Memory B cell (primary cell): ENCODE results near the gene SASH1.
"Not testable (repeated sequence)": the region's sequence is repeated elsewhere in the genome, so short reads cannot be mapped to it uniquely, and the experiment has no call there.

Source experiments
- ATAC-seq: fragments of 150-1000 bp; cut with Tn5 transposase; 2 replicates; pipeline ENCODE4 v1.10.0; 2021; ENCODE audit warnings: low read depth, mild to moderate bottlenecking, moderate library complexity
- DNase-seq, 2 donors: peaks; one replicate each; pipeline ENCODE4 v3.0.0; 2022; ENCODE audit warnings: low spot score in 2 of 2
- H3K27ac Mint-ChIP-seq: one replicate; pipeline ENCODE4 v1.8.0; 2022; ENCODE audit warnings: mild to moderate bottlenecking, moderate library complexity, mixed read lengths
- H3K27me3 Mint-ChIP-seq: one replicate; pipeline ENCODE4 v1.8.0; 2022; ENCODE audit warnings: mixed read lengths
- H3K36me3 Mint-ChIP-seq: one replicate; pipeline ENCODE4 v1.8.0; 2022; ENCODE audit warnings: mild to moderate bottlenecking, mixed read lengths
- H3K4me1 Mint-ChIP-seq: one replicate; pipeline ENCODE4 v1.8.0; 2022; ENCODE audit warnings: mixed read lengths
- H3K4me3 Mint-ChIP-seq: one replicate; pipeline ENCODE4 v1.8.0; 2022; ENCODE audit warnings: mild to moderate bottlenecking, moderate library complexity, mixed read lengths
- H3K9me3 Mint-ChIP-seq: one replicate; pipeline ENCODE4 v1.8.0; 2022; ENCODE audit warnings: mixed read lengths

SASH1 gene

DNA sequence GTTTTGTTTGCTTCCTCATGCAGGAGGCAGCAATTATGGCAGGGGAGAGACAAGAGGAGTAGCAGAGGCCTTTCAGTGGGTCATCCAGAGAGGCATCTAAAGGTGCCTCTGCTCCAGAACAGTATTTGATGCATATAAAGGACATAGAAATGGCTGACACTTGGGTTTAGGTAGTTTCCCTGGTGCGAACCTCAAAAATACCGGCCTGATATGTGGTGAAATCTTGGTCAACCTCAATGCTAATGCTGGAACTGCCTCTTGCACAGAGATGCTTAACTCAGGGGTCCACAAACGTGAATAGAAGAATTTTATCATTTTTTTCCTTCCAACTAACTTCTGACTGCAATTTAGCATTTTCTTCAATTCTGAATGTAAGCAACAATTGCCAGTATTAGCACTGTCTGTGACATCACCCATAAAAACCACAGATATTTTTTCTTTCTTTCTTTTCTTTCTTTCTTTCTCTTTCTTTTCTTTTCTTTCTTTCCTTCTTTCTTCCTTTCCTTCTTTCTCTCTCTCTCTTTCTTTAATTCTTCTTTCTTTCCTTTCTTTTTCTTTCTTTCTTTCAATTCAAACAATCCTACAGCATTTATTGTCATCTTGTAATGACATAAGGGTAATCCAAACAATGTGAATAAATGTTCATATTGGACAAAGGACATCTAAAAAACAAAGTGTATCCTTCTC, 224.2 kb downstream of the SASH1 start:
- Mint-ChIP-seq H3K27me3 (peaks cover 4% of the 10 kb centered on the region), H3K4me3 (no peak overlapping the region), H3K27ac (no peak overlapping the region), H3K4me1 (peaks cover 7% of the 10 kb centered on the region), H3K9me3 (no peaks in the 10 kb centered on the region), H3K36me3 (no peaks in the 10 kb centered on the region)
- DNase-seq = no peak
- peak; percentile 81 for ATAC-seq

DNA sequence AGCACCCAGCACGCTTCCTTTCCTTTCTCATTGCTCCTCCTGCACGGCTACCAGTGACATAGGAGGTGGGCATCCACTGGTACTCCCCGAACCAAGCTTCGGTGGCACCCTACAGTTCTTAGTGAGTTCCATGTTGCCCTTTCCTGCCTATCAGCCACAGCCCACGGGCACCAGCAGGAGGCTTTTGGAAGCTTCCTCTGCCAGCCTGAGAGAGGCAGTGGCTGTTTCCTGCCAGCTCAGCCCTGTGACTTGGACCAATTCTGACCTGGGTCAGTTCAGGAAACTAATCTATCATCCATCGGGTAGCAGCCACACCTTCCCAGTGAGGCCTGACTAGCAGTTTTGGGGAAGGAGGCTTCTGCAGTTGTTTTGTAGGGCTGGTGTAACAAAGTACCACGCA, 227.8 kb downstream of the SASH1 start:
- H3K36me3 Mint-ChIP-seq = no peaks in the 10 kb centered on the region
- H3K4me1 Mint-ChIP-seq = peaks cover 7% of the 10 kb centered on the region
- no peaks in the 10 kb centered on the region for H3K9me3 Mint-ChIP-seq
- no peak overlapping the region for H3K4me3 Mint-ChIP-seq
- peaks cover 4% of the 10 kb centered on the region for H3K27me3 Mint-ChIP-seq
- DNase-seq (no peak), ATAC-seq (no peak)
- H3K27ac Mint-ChIP-seq = no peak overlapping the region

DNA sequence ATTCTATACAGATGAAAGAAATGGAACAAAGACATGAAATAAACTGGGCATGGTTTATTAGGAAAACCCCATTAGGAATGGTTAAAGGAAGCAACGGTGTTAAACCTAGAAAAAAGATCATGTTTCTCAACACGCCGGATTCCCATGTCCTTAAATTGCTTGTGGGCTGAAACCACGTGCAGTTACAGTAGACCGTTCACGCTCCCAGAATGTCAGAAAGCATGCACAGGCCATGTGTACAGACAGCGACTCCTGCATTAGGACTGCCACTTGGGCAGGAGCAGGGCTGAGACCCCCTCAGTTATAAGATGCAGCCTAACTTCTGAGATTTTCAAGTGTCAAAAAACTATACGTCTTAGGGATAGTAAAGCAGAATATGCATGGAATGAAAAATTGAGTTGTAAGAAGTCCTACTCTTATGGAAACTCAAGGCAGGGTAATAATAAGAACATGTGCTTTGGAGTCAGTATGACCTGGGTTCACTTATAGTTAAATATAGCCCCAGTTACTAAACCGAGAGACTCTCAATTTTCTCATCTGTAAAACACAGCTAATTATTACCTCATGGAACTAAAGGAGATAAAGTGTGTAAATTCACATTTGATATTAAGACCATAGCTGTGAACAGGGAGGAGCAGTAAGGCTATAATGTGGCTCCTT, 230.2 kb downstream of the SASH1 start:
- Mint-ChIP-seq H3K4me1 (no peaks in the 10 kb centered on the region), H3K27ac (no peak overlapping the region), H3K4me3 (no peak overlapping the region), H3K36me3 (no peaks in the 10 kb centered on the region), H3K9me3 (no peaks in the 10 kb centered on the region), H3K27me3 (peaks cover 4% of the 10 kb centered on the region)
- DNase-seq (no peak), ATAC-seq (no peak)

DNA sequence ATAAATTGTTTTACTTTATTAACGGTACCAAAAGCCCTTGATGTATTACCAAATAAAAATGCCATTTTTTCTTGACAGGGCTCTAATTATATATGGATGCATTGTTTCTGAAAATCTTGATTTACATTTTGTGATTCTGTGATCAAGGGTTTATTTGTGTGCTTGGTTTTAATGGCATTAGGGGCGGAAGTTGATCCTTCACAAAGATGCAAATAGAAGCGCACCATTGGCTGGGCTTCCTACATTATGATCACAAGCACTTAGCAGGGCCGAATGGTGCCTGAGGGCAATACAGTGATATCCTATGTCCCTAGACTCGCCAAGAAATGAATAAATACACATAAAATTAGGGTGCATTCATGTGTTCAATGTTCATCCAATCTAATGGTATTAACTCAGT, 231.3 kb downstream of the SASH1 start:
- H3K27me3 Mint-ChIP-seq = peaks cover 4% of the 10 kb centered on the region
- H3K4me3 Mint-ChIP-seq = no peak overlapping the region
- H3K27ac Mint-ChIP-seq = no peak overlapping the region
- peaks cover 5% of the 10 kb centered on the region for H3K4me1 Mint-ChIP-seq
- ATAC-seq = no peak
- no peak for DNase-seq
- no peaks in the 10 kb centered on the region for H3K9me3 Mint-ChIP-seq
- no peaks in the 10 kb centered on the region for H3K36me3 Mint-ChIP-seq

DNA sequence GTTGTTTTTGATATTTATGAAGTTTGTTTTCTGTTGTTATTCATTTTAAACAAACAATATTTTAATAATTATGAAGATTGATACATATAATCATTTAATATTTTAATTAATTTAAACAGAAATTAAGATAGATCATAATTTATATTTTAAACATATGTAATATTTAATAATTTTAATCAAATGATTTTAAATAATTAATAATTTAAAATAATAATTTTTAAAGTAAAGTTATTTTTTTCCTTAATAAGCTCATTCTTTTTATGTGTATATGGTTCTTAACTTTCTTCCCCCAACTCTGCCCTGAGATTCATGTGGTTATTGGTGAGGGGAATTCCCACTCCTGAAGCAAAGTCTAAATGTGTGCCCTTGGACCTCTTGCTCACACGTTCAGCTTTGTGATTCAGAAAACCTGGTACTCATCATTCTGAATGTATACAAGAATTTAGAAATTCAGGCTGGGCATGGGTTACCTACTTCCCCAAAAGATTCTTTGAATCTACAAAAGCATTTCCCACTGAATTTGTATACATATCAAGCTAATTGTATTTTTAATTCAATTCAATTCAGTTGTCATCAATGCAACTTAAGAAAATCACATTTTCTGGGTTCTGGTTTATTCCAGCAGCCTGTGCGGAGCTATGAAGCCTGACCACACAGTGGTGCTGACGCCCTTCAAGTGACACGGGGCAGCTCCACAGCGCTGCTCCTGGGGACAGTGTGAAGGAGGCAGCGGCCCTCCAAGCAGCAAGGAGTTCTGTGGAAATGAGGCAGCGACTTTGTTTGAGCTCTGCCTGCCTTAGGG, 235.2 kb downstream of the SASH1 start:
- ATAC-seq (peak; percentile 100), DNase-seq (peak; percentile 49 to 53)
- Mint-ChIP-seq H3K27me3 (peaks cover 1% of the 10 kb centered on the region), H3K9me3 (no peaks in the 10 kb centered on the region), H3K4me3 (no peak overlapping the region), H3K36me3 (no peaks in the 10 kb centered on the region), H3K4me1 (peaks cover 16% of the 10 kb centered on the region), H3K27ac (no peak overlapping the region)

DNA sequence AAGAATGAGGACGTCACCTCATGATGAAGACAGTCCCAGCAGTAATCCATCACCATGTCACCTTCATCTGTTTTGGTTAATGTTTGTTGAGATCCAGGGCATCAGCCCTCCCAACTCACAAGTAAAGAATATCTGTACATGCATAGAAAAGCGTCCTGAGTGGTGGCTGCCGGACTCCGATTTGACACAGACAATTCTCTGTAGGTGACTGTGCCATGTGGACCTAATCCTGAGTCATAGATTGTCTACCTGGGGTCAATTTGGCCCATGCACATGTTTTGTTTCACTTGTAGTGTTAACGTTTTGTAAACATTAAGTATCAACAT, 235.8 kb downstream of the SASH1 start:
- H3K9me3 Mint-ChIP-seq = no peaks in the 10 kb centered on the region
- no peaks in the 10 kb centered on the region for H3K36me3 Mint-ChIP-seq
- H3K4me3 Mint-ChIP-seq = no peak overlapping the region
- peaks cover 16% of the 10 kb centered on the region for H3K4me1 Mint-ChIP-seq
- no peak for DNase-seq
- no peak for ATAC-seq
- peaks cover 1% of the 10 kb centered on the region for H3K27me3 Mint-ChIP-seq
- H3K27ac Mint-ChIP-seq = no peak overlapping the region

DNA sequence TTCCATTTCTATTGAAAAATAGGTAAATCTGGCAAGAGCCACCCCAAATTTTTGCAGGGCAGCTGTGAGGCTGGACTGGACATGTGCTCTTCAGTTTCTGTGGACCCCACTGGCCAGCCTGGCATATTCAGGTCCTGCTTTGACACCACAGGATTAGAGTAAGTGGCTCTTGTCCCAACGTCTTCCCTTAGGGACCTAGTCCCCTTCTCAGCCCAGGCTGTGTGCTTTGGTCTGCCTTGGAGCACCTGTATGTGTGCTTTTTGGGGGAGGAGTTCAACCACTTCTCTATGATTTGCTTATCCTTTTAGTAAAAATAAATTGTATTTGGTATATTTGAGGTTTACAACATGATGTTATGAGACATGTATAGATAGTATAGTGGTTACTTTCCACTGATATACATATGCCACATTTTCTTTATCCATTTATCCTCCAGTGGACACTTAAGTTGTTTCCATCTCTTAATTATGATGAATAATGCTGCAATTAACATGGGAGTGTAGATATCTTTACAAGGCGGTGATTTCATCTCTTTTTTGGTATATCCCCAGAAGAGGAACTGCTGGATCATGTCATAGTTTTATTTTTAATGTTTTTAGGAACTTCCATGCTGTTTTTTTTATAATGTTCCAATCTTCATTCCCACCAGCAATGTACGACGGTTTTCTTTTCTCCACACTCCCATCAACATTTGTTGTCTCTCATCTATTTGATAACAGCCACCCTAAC, 236.4 kb downstream of the SASH1 start:
- ATAC-seq = no peak
- Mint-ChIP-seq H3K9me3 (no peaks in the 10 kb centered on the region), H3K4me3 (no peak overlapping the region), H3K27me3 (peaks cover 1% of the 10 kb centered on the region), H3K4me1 (peaks cover 16% of the 10 kb centered on the region), H3K36me3 (no peaks in the 10 kb centered on the region), H3K27ac (peak overlapping the region; percentile 46)
- no peak for DNase-seq

DNA sequence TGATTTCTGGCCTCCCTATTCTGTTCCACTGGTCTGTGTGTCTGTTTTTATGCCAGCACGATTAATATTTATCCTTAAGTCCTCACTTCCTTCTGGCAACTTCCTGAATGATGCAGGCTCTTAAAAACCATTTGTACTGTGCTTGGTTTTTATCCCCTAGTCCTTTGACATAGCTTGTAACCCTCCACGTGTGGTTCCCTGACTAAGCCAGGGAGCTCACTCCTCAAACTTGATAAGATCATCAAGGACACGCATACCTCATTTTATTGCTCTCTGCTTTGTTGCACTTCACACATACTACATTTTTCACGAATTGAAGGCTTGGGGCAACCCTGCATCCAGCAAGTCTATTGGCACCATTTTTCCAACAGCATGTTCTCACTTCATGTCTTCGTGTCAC, 237.8 kb downstream of the SASH1 start:
- Mint-ChIP-seq H3K27me3 (peaks cover 1% of the 10 kb centered on the region), H3K27ac (no peak overlapping the region), H3K4me1 (peaks cover 16% of the 10 kb centered on the region), H3K36me3 (peaks cover 6% of the 10 kb centered on the region), H3K9me3 (peaks cover 10% of the 10 kb centered on the region), H3K4me3 (no peak overlapping the region)
- DNase-seq (no peak), ATAC-seq (no peak)

DNA sequence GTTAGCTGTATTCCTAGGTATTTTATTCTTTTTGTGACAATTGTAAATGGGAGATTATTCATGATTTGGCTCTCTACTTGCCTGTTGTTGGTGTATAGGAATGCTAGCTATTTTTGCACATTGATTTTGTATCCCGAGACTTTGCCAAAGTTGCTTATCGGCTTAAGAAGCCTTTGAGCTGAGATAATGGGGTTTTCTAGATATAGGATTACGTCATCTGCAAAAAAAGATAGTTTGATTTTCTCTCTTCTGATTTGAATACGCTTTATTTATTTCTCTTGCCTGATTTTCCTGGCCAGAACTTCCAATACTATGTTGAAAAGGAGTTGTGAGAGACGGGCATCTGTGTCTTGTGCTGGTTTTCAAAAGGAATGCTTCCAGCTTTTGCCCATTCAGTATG, 241.0 kb downstream of the SASH1 start:
- ATAC-seq = no peak
- no peak overlapping the region for H3K4me3 Mint-ChIP-seq
- no peaks in the 10 kb centered on the region for H3K27me3 Mint-ChIP-seq
- H3K27ac Mint-ChIP-seq = no peak overlapping the region
- no peak for DNase-seq
- peaks cover 11% of the 10 kb centered on the region for H3K4me1 Mint-ChIP-seq
- peaks cover 15% of the 10 kb centered on the region for H3K9me3 Mint-ChIP-seq
- H3K36me3 Mint-ChIP-seq = peaks cover 15% of the 10 kb centered on the region

DNA sequence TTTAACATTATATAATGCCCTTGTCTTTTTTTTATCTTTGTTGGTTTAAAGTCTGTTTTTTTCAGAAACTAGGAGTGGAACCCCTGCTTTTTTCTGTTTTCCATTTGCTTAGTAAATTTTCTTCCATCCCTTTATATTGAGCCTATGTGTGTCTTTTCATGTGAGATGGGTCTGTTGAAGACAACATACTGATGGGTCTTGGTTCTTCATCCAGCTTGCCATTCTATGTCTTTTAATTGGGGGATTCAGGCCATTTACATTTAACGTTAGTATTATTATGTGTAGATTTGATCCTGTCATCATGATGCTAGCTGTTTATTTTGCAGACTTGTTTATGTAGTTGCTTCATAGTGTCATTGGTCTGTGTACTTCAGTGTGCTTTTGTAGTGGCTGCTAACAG, 243.0 kb downstream of the SASH1 start:
- DNase-seq, ATAC-seq, H3K4me1 Mint-ChIP-seq, H3K27me3 Mint-ChIP-seq, H3K27ac Mint-ChIP-seq, H3K4me3 Mint-ChIP-seq: not testable (repeated sequence)
- peaks cover 15% of the 10 kb centered on the region for H3K36me3 Mint-ChIP-seq
- H3K9me3 Mint-ChIP-seq = peaks cover 15% of the 10 kb centered on the region

DNA sequence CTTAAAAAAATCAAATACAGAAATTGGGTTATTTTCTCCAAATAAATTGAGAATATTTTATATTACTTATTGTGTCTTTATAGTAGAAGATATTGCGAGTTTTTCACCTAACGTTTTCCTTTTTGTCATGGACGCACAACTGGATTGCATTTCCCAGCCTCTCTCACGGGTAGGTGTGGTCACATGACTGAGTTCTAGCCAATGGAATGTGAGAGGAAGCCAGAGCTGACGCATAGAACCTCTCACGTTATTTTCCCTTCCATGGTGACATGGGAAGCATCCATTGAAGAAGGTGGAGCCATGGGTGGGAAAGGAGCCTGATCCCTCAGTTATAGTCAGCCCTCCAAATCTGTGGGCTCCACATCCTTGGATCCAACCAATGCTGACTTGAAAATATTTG, 248.2 kb downstream of the SASH1 start:
- Mint-ChIP-seq H3K27ac (no peak overlapping the region), H3K36me3 (peaks cover 7% of the 10 kb centered on the region), H3K4me1 (peaks cover 6% of the 10 kb centered on the region), H3K27me3 (peaks cover 2% of the 10 kb centered on the region), H3K9me3 (peaks cover 5% of the 10 kb centered on the region), H3K4me3 (no peak overlapping the region)
- ATAC-seq = no peak
- no peak for DNase-seq

DNA sequence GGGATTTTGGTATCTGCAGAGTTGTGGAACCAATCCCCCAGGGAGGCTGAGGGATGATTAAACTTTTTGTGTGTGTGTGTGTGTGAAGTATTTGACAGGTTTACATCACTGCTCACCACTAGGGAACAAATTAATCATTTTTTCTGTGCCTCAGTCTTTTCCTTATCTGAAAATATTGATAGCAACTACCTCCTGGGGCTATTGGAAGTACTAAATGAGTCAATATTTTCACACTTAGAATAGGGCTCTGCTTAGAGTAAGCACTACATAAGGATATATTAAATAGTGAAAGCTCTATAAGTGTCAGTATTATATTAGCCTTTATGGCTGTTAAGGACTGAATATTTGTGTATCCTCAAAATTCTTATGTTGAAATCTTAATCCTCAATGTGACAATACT, 249.0 kb downstream of the SASH1 start:
- no peak for ATAC-seq
- H3K27me3 Mint-ChIP-seq = peaks cover 2% of the 10 kb centered on the region
- no peak for DNase-seq
- H3K9me3 Mint-ChIP-seq = no peaks in the 10 kb centered on the region
- H3K36me3 Mint-ChIP-seq = peaks cover 1% of the 10 kb centered on the region
- no peak overlapping the region for H3K27ac Mint-ChIP-seq
- H3K4me3 Mint-ChIP-seq = no peak overlapping the region
- H3K4me1 Mint-ChIP-seq = peaks cover 6% of the 10 kb centered on the region

DNA sequence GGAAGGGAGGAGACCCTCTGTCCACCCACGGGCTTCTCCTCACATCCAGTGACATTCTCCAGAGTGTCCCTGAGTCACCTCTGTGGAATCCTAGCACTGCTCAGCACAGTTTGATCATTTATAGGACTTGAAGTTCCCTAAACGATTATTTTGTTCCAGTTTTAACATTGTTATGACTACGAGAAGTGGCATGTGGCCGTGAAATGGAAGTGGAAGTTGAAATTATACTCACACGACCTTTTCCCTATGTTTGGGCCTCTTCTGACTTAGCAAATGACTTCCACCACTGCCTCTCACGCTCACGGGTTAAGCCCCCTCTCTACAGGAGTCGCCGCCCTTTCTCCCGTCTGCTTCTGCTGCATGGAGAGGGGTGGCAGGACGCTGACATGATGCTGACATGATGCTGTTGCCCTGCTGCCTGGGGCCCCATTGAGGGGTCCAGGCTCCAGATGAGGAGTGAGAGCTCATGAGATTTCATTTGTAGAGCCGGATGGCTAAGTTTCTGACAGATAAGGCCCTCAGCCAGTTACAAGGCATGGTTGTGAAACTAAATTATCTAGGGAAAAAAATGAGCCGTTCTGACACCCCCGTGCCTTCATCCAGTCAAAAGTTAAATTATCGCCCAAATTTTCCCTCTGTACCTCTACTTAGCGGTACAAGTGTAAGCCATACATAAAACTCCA, 250.6 kb downstream of the SASH1 start:
- no peak overlapping the region for H3K4me3 Mint-ChIP-seq
- ATAC-seq (no peak), DNase-seq (no peak)
- H3K4me1 Mint-ChIP-seq = peaks cover 6% of the 10 kb centered on the region
- H3K27me3 Mint-ChIP-seq = peaks cover 2% of the 10 kb centered on the region
- H3K9me3 Mint-ChIP-seq = no peaks in the 10 kb centered on the region
- no peak overlapping the region for H3K27ac Mint-ChIP-seq
- no peaks in the 10 kb centered on the region for H3K36me3 Mint-ChIP-seq

DNA sequence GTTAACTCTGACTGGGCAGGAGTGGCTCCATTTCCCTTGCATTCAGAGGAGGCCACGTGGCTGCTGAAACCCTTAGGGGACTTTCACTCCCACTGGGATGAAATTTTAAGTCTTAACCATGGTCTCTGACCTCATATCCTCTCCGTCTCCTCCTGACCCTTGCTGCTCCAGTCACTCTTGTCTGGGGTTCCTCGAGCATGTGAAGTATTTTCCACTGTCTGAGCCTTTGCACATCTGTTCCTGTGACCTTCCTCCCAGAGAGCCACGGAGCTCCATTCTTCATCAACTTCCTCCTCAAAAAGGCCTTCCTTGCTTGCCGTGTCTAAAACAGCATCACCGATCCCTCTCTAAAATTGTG, 251.2 kb downstream of the SASH1 start:
- no peak overlapping the region for H3K4me3 Mint-ChIP-seq
- DNase-seq = no peak
- H3K27me3 Mint-ChIP-seq = peaks cover 2% of the 10 kb centered on the region
- H3K4me1 Mint-ChIP-seq = peaks cover 6% of the 10 kb centered on the region
- H3K36me3 Mint-ChIP-seq = no peaks in the 10 kb centered on the region
- no peak overlapping the region for H3K27ac Mint-ChIP-seq
- ATAC-seq = no peak
- H3K9me3 Mint-ChIP-seq = no peaks in the 10 kb centered on the region
